Measurements from ENCODE around the gene MGMT.

MGMT gene

DNA sequence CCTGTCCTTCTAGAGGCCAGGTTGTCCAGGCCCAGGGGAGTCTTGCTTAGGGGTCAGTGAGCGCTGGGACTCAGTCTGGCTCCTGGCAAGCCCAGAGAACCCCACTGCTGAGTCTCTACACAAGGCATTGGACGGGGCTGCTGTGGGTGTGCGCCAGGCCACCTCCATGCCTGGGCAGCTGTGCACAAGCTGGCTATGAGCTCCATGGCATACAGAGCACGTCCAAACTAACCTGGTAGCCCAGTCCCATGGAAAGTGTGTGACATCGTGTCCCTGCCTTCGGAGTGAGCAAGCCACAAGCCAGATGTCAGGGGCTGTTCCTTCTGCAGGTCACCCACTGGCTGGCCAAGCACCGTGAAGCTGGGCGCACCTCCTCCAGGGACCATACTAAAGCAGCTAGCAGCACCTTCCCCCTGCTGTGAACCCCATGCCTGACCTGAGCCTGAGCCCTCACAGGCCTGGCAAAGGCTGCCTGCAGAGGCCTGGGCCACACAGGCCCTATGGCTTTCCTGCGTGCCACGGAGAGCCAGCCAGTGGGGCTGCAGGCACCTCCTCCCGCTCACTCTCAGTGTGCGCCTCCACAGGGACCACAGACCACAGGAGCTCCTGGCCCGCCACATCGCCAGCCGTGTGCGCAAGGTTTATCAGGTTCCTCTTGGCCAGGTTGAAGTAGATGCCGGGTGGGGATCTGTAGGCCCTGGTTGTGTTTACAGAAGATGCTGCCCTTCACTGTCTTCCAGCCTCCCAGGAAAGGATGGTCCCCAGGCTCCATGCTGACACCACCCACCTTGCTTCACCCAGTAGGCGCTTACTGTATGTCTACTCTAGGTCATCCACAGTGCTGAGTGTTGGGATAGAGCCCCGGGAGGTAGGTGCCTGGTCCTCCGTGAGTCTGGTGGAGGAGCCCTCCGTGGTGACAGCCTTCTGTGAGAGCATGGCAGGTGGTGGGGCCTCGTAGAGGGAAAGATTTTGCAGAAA, 277.4 kb downstream of the MGMT start:
- no peak for DNase-seq

DNA sequence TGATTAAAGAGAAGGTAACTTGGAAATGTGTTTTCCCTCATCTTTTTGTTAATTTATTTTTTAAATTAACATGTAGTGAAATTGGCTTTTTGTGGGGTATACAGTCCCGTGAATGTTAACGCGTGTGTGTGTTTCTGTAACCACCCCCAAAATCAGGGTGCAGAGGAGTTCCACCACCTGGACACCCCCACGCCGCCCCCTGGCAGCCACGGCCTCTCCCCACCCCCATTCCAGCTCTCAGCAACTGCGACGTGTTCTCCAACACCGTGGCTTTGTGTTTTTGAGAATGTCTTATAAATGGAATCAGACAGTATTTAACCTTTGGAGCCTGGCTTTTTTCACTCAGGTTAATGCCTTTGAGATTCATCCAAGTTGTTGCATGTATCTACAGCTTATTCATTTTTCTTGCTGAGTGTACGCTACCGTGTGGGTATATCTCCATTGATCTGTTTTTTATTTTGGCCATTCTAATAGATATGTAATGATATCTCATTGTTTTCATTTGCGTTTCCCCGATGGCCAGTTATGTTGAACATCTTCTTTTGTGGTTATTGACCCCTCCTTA, 278.2 kb downstream of the MGMT start:
- DNase-seq = no peak

DNA sequence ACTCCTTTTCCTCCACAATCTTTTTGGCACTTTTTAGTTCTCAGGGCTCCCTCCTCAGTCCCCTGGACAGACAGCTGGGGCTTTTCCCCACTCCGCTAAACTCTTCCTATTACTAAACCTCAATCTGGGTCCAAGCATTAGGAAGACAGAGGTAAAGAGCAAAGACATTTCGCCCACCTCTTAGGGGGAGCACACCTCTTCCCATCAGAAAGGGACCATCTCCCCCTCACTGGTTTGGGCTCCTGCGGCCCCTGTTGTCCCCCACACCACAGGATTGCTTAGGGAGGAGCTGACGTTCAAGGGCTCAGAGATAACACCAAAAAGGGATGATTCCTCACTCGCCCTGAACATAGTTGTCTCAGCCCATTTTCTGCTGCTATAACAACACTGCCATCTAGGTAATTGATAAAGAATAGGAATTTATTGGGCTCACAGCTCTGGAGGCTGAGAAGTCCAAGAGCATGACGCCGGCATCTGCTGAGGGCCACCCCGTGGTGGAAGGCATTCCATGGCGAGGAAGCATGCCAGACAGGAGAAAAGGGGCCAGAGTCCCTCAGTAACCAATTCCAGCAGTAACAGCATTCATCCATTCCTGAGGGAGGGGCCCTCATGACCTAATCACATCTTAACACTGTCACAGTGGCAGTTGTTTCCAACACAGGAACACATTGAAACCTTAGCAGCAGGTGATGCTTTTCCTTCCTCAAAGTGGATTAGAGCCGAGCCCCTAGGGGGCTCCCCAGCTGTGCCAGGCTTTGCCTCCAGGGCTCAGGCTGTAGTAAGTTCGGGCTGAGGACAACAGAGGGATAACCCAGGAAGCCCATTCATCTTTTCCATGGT, 287.4 kb downstream of the MGMT start:
- no peak for DNase-seq

DNA sequence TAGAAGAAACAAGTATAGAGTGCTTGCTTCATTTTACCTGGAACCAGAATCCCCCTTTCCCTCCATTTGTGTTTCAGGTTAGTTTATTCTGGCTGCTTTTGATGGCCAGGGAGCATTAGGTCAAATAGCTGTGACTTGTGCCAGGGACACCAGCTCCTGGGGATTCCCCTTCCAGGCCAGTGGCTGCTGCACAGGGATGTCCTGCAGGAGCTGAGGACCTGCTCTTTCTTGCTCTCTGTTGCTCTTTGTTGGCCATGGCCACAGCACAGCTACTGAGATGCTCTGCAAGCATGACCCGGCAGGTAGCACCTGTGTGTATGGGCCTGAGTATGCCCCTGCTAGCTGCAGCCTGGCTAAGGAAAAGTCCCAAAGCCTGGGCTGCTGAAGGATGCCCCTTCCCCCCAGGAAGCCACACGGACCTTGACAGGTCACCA, 288.1 kb downstream of the MGMT start:
- no peak for DNase-seq

DNA sequence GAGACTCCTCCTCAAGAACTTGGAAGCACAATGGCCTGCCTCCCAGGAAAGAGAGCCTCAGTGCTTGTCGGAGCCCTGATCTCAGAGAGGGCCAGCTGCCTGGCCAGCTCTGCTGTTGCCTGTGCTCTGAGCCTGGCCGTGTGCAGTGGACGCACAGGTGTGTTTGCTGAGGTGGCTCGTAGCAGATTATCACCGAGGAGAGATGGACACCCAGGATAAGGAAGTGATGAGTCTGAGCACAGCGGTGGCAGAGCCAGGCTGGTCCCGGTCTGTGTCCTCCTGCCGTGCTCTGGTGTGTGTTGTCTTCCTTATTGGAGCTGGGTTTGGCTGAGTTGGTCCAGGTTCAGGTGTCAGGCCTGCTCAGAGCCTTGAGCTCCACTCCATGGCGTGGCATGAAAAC, 288.6 kb downstream of the MGMT start:
- DNase-seq = no peak

DNA sequence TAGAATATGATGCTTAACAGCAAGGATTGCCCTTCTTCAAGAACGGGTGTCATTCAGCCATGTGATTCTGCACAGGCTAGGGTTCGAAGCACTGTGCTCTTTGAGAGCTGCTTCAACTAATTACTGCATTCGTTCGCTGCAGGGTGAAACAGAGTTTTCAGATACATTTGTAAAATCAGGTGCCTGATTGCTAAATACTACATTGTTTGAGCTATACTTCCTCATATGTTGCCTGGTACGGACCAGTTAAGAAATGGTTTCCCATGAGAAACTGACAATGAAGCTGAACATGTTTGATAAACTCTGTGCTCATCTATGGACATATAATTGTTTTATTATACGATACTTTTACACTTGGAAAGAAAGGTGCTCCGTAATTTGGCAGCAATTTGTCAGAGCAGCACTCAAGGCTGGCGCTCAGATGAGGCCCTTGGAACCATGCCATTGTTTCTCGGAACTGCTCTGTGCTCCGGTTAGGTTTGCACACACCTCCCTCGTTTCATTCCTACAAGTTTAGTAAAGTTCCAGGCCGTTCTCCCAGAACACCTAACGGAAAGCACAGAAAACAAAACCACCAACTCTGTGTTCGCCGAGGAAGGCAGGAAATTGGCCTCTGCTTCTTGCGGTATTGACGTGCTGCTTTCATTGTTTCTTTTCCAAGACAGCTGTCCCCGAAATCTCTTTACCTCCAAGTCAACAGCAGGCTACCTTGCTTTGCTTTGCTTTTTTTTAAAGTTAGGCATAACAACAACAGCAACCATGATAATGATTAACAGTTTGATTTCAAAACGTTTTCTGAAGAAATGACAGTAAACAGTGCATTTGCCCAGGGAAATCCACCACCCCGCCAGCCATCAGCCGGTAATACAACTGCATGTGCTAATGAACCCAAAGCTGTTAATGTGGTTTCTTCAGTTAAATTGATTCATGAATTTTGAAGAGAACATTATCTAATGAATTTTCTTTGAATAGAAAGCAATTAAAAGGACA, 290.2 kb downstream of the MGMT start:
- DNase-seq = no peak

DNA sequence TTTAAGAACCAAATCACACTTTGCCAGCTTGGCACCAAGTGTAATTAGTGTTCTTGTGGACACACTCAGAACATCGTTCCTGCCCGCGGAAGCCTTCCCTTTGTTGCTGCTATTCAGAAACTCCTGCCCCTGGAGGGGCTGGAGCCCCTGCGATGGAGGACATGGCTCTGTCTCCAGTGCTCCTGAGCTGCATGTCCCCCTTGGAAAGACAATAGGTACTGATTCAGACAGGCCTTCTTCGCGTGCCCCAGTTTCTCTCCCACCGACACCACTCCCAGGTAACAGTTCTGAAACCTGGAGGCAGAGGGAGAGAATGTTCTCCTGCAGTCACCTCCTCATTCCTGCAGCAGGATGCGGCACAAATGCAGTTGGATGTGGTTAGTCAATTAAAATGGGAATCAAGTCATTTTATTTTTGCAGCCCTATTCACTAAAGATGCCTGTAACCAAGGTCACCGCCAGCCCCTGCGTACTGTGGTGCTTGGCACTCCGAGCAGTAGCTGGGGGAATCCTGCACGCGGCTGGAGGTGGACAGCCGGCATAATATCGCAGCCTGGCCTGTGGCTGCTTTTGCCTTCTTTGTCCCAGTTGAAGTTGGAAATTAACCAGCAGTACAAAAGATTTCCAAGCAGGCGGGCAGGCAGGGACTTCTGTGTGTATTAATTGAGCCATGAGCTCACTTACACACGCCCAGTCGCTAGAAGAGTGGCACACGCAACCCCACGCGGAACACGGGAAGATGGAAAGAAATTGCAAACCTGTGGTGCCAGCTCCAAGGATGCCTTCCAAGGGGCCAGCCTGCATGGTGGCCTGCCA, 291.4 kb downstream of the MGMT start:
- no peak for DNase-seq

DNA sequence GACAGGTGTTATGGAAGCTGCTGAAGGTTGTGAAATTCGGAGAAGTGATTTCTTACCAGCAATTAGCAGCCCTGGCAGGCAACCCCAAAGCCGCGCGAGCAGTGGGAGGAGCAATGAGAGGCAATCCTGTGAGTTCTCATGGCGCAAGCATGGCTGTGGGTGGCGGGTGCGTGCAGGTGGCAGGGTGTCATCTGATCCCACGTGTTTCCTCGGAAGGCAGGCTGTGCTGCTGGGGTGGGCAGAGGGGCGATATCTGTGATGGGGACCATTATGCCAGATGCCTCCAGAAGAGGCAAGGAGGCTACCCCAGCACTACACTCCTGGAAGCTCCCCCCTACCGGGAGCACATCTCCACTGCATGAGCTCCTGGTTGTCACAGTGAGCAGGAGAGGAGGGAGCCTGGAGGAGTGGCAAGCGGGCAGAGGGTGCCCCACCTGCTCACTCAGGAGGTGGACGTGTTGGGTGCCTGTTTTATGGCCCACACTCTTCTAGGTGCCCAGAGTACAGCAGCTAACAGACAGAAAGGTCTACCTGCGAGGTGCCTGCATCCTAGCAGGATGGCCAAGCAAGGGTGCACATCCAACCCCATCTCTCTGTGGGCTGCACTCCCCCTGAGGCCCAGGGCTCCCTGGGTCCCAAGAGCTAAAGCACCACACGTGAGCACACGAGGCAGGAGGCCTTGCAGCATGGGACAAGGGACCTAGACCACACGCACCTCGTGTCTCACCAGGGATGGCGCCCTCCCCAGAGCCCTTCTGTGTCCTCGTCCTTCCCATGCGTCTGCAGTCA, 292.4 kb downstream of the MGMT start:
- no peak for DNase-seq

DNA sequence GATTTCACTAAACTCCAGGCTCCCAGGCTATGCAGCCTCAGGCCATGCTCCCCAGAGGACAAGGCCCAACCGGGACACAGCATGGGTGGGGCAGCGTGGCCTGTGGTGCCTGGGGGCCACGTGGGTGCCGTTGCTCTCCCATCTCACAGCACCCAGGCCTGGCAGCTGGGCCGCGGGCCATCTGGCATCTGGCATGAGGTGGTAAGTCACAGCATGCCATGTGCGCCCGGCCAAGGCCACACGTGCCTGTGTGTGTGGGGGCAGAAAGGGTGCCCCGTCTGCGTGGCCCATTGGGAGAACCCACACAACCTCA, 292.9 kb downstream of the MGMT start:
- no peak for DNase-seq

DNA sequence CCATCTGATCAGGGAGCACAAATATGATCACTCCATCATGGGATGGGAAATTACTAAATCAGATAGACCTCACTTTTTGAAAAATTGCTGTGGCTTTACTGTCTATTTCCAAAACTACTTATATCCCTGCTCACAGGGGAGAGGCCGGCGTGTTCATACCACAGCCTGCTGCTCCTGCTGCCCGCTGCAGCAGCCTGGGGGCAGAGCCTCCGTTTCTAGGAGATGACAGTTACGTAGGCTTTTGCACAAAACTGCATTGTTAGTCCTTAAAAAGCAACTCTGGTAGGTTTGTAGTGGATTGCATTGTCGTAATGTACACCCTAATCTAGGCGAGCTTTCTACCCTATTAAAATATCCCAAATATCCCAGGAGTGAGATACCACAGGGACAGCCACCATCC, 293.4 kb downstream of the MGMT start:
- no peak for DNase-seq

DNA sequence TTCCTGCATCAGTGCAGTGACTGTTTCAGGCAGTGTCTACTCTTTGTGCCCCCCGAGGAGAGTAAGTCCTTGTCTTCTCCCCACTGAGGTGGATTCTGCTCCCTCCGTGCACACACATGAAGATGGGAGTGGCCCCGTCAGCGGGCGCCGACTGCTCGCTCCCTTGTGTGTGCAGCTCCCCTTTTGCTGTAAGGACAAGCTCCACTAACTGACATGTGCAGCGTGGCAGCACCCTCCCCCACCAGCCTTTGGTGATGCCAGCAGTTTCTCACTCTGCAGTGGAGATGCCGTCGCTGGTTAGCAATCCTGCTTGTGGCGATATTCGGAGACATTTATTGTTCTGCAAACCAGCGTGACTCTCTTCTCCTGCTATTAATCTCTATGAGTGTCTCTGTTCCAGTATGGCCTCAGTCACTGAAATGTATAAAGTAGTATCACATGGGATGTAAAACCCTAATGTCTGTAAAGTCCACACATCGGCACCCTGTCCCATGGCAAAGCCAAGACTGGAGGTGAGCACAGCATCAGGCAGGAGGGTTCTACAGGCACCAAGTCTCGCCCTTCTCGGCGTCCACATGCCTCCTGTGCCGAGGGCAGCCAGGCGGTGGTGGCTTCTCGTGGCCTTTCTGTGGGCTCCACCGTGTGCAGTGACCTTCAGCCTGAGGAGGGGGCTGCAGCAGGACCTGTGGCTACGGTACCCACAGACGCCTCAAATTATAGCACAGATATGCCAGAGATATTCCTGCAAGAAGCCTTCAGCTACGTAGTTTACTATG, 294.3 kb downstream of the MGMT start:
- DNase-seq = no peak

DNA sequence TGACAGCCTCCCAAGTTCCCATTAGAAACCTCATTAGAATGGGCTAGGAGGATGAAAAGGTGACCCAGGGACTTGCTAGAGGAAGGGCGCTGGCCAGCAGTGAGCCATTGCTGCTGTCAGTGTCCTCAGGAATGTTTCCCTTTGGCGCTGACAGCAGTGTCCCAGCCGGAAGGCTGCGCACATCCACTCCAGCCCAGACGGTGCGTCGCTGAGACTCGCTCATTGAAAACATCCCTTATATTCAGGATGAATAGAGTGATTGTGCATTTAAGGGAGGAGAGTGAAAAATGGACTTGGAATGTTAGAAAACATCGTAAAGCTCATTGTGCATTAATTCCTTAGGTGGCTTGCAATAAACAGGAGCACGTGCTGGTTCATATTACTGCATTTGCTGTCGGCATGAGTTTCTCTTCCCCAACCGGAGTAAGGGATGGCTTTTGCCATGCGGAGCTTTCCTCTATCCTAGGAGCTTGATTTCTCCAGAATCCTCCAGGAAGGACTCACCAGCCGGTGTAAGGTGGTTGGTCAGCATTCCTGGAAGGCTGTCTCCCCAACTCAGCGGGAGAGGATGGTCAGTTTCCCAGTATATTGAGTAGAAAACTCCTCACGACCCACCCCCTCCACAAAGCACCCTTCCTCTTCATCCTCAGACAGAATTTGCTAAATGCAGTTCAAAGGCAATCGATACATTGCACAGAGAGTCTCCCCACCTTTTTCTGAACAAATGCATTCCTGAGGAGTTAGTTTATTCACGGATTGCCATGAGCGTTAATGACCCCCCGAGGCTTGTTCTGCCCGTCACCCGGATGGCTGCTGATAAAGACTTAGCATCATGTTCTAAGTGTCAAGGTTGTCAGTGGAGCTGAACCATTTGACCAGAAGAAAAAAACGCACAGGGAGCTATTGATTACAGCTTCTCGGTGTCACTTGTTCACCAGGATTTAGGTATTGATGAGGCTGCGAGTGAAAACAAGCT, 295.2 kb downstream of the MGMT start:
- no peak for DNase-seq

DNA sequence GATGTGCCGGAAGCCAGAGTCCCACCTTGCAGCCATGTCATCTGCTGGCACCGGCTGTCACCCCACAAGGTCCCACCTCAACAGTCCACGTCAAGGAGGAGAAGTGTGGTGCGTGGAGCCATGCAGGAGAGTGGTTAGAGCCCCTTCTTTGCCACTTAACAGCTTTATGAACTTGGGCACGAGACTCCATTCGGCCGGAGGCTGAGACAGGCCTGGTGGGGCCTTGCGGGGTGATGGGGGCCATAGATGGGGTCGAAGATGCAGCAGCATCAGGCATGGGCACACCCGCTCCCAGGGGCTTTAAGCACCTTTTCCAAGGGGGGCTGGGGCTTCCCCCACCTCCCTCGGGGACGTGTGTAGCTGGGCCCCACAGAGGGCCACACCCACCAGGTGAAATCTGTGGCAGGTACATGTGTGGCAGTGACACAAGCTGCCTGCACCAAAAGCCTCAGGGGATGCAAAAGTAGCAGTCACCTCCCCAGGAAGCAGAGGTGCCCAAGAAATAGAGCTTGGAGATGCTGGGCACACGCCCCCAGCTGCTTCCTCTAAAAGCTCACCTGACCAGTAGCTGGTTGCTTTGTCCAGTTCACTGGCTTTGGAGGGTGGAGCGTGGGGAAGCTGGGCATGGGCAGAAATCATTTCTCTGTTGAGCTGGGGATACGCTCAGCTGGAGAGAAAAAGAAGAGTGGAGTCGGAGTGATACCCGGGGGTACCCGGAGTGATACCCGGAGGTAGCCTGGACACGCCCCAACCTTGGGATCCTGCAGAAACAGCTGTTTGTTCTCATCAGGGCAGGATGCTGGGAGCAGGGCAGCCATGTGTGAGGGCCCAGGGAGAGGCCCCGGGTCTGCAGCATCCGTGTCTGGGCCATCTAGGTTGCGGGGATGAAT, 297.2 kb downstream of the MGMT start:
- DNase-seq = no peak

DNA sequence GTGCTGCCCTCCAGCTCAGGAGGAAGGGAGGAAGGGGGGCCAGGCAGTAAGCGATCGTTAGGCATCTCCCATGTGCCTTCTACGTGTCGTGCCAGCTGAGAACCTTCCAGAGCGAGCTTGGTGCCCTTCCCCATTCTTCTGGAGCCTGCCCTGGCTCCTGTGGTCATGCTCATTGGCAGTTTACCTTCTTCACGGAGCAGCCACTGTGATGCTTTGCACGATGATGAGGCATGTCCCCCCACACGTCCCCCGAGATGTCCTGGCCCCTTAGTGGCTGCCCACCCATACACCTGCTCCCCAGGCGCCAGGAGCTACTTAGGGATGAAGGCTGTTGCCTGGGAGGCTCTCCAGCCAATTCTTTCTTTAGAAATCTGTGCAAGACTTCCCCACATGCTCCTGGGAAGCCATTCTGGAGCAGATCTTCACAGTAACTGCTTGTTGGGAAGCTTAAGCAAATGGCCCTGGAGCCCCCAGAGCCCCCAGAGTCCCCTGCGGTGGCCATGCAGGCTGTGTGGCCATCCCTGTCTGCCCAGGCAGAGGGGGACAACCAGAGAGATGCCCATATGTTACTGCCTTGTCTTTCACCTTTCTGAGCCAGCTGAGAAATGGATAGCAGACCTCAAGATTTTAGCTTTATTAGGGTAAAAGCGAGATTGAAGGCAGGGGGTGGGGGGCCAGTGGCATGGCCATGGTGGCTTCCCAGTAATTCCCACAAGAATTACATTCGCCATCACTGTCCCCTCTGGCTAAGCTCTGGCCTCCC, 298.0 kb downstream of the MGMT start:
- DNase-seq = no peak

DNA sequence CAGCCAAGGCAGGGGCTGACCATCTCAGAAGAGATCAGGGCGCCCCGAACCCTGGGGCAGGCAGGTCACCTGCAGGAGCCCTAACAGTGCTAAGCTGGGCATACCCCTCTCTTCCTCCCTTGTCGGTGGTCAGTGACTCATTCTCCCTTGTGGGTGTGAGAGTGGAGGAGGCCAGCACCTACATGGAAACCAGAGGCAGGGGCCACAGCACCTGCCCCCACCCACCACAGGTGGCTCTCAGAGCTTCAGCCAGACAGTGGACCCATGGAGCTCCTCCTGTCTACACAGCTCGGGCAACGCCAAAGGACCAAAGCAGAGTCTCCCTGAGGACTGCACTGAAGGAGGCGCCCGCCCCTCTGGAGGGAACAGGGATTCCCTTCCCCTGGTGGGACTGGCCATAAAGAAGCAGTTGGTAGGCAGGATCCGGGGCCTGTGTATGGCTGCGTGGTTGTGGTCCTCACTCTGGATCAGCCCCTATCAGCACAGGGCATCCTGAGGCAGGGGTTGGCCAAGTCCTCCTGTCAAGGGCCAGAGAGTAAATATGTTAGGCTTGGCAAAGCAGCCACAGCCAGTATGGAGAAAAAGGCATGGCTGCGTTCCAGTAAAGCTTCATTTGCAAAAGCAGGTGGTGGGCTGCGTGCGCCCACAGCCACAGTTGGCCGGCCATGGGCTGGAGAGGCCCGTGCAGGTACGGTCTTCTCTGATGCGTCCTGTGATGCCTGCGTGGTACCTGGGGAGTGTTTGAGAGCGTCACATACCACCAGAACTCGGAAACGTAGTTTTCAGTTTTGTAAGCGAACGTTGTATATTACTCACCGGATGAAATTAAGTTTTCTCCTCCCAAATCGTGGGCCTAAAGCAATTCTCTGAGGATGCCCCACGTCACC, 298.9 kb downstream of the MGMT start:
- no peak for DNase-seq

Measured in NCI-H1417 treated with DMSO at 0.1 percent for 48 hours (cell line).